GM12801 (cell line): ENCODE results near the gene DDX54.

Source experiments
- CTCF ChIP-seq: IDR thresholded peaks from one replicate; pipeline ENCODE4 v1.5.1; 2011; ENCODE audit warnings: control low read depth; ENCODE audit not compliant: insufficient read length; ENCODE audit errors: extremely low read depth

Gene DDX54

GRCh38 chr12:113221997-113222729, 36.9 kb upstream of the DDX54 start:
- TF ChIP-seq CTCF = no peak

- no peak for TF ChIP-seq CTCF
These were observed 36.1 kb upstream of the DDX54 start, which contains the start of gene TPCN1 for GRCh38 chr12:113221181-113221996. Gene TPCN1 (plus strand): TSS chr12:113221464. CDS start chr12:113226853, 5,389 bp downstream.

- no peak for TF ChIP-seq CTCF
These were observed 35.4 kb upstream of the DDX54 start for GRCh38 chr12:113220593-113221180.

- no peak for TF ChIP-seq CTCF
These were observed 30.7 kb upstream of the DDX54 start for GRCh38 chr12:113216027-113216426.

GRCh38 chr12:113214895-113215400, 29.7 kb upstream of the DDX54 start:
- no peak for TF ChIP-seq CTCF

GRCh38 chr12:113211160-113211559, 25.9 kb upstream of the DDX54 start:
- no peak for TF ChIP-seq CTCF
